Heart left ventricle (tissue), 16 donors: Measurements from ENCODE around the gene LTF. TPM values are rescaled to one million over a fixed set of nuclear protein-coding genes. Genes with fewer than 3 reads are reported as not detected.

Source experiments
- ATAC-seq, 4 donors: fragments of 200-7000 bp; cut with Tn5 transposase; one replicate each; pipeline ENCODE4 v1.9.1; 2020 to 2022; ENCODE audit warnings: moderate library complexity in 4 of 4, mild to moderate bottlenecking in 3 of 4, moderate number of reproducible peaks in 1 of 4
- DNase-seq, 5 donors: peaks; one replicate each; pipeline ENCODE4 v3.0.0-alpha.2; 2020
- H3K27ac ChIP-seq, 12 donors: fragments of 200-600 bp; sonication (generic) in 4 of 12; one replicate each; pipeline versions ENCODE4 v1.5.0 to v1.8.0; 2016 to 2022; ENCODE audit warnings: mild to moderate bottlenecking in 2 of 12
- H3K27me3 ChIP-seq, 9 donors: fragments of 200-600 bp; sonication (generic) in 2 of 9; one replicate each; pipeline versions ENCODE4 v1.5.1 to v1.8.0; 2016 to 2022; ENCODE audit warnings: mild to moderate bottlenecking in 3 of 9
- H3K36me3 ChIP-seq, 9 donors: fragments of 200-600 bp; sonication (generic) in 2 of 9; one replicate each; pipeline versions ENCODE4 v1.5.0 to v1.8.0; 2018 to 2022; ENCODE audit warnings: mild to moderate bottlenecking in 2 of 9
- H3K4me1 ChIP-seq, 12 donors: fragments of 200-600 bp; sonication (generic) in 4 of 12; one replicate each; pipeline versions ENCODE4 v1.5.0 to v1.8.0; 2016 to 2022; ENCODE audit warnings: mild to moderate bottlenecking in 3 of 12
- H3K4me3 ChIP-seq, 12 donors: fragments of 200-600 bp; sonication (generic) in 4 of 12; one replicate each; pipeline versions ENCODE4 v1.5.0 to v1.8.0; 2017 to 2022; ENCODE audit warnings: mild to moderate bottlenecking in 9 of 12, moderate library complexity in 4 of 12
- H3K9me3 ChIP-seq, 12 donors: fragments of 200-600 bp; sonication (generic) in 4 of 12; one replicate each; pipeline versions ENCODE4 v1.5.0 to v1.8.0; 2016 to 2022; ENCODE audit warnings: mild to moderate bottlenecking in 1 of 12
- CTCF ChIP-seq, 12 donors: fragments of 200-600 bp; sonication (generic) in 4 of 12; IDR thresholded peaks; one replicate each; pipeline versions ENCODE4 v1.5.0 to v1.8.0; 2018 to 2022; ENCODE audit warnings: antibody characterized with exemption in 12 of 12, mild to moderate bottlenecking in 5 of 12
- POLR2A ChIP-seq, 2 donors: fragments of 450-650 bp; IDR thresholded peaks; one replicate each; pipeline ENCODE4 v1.6.1; 2017; ENCODE audit warnings: antibody characterized with exemption in 2 of 2, mild to moderate bottlenecking in 2 of 2, moderate library complexity in 2 of 2
- WGBS, 4 donors: extraction: QIAGEN DNeasy Blood & Tissue Kit in 2 of 4; methylation state at CpG; one replicate each; pipeline versions ENCODE4 v1.1.5 to v1.1.7; 2013 to 2018; 5-methylcytosine and 5-hydroxymethylcytosine counted together
- intact Hi-C, 10 donors: fragments of 100-400 bp; cut with DNase I; formaldehyde crosslinking; loops; one replicate each; pipeline versions ENCODE4 v1.11.1 to v1.14.2; 2022
- long read RNA-seq, 3 donors: library from polyadenylated mRNA; unstranded; transcript quantifications; one replicate each; pipeline ENCODE4 v2.0.0, GENCODE V29; 2020 to 2021
- polyA plus RNA-seq, 2 donors: library from polyadenylated mRNA; stranded (reverse); fragments of 200-250 nt; gene quantifications; one replicate each; pipeline ENCODE4 v1.2.3, GENCODE V29; 2013
- total RNA-seq, 9 donors: library from RNA; depleted of rRNA in 2 of 9; stranded (reverse); fragments of >200 nt in 2 of 9; fragmentation: NEBNext Ultra II Directional in 3 of 9; extraction: Animal tissue kit (Norgen Biotek cat#: 25700) in 3 of 9; gene quantifications; one replicate each; pipeline versions ENCODE4 v1.1.0 to v1.2.4, GENCODE V29; 2016 to 2023
- donor health status: ischemic (EF 13 %, LVEDD 7.1; RV severe dilation, severe dysfunction).
- donor health status: healthy with polysubstance abuse.
- donor health status: DM: no; HTN: yes; CAD: no.
- donor health status: DM: no; HTN: no; CAD: no.
- donor health status: ischemic (EF 25% LVEDD 6.9; RV normal size, moderate dysfunction).
- donor health status: ischemic (EF 25% LVEDD 5.7; RV mildly dilated, moderate dysfunction).
- donor health status: healthy.
- donor health status: DM: yes; HTN: yes; CAD: no.
- donor health status: ischemic (EF 35%, LVEDD 5.7; RV mildly dilated, moderate dysfunction).
- donor health status: nonischemic (EF 11% LVEDD 7.7; RV severe dilation, severe dysfunction).
- donor health status: DM: yes; HTN: yes; CAD: no.
- donor health status: PGD.
- donor health status: ischemic (EF 29% LVEDD 5.4; RV normal size, mild dysfunction).
- donor health status: nonischemic (EF 23%, LVEDD 6.1; RV moderate dilation, normal function).

Gene LTF
- total RNA-seq (10 to 100 TPM in 1 of 9 donors, 1 to 10 TPM in 8; 2.5 to 10.6 (median 3.1) TPM), polyA plus RNA-seq (1 to 10 TPM; 1.6 to 3.0 TPM)
- long read RNA-seq, donor 1, partial matches to known transcripts: 0 of 2 reads
- long read RNA-seq, donor 1, other reads (novel, unspliced or antisense): 0 of 2 reads
- long read RNA-seq, donor 2, transcript LTF-203 (17 exons, 2,494 nt): major isoform, 11 of 17 reads
- long read RNA-seq, donor 2, partial matches to known transcripts: 2 of 17 reads
- long read RNA-seq, donor 2, other reads (novel, unspliced or antisense): 4 of 17 reads
- long read RNA-seq, donor 3: 0 reads

- intact Hi-C loops: no loop called here
- TF ChIP-seq CTCF (IDR thresholded peaks at IDR 0.05): no peak
- no peak for TF ChIP-seq POLR2A (IDR thresholded peaks at IDR 0.05)
- Histone ChIP-seq H3K36me3 (no peaks in the 10 kb centered on the region), H3K27ac (peak within 1 kb of the TSS in 9 of 12 donors; percentile 19 to 80 (median 74)), H3K9me3 (peaks cover 0 to 6% (median 0%) of the 10 kb centered on the region in 12 donors), H3K4me1 (peaks cover 0 to 47% (median 23%) of the 10 kb centered on the region in 12 donors), H3K4me3 (peak within 1 kb of the TSS in 7 of 12 donors; percentile 22 to 50 (median 45)), H3K27me3 (peaks cover 0 to 28% (median 0%) of the 10 kb centered on the region in 9 donors)
- no peak for ATAC-seq
- peak in 1 of 5 donors; percentile 20 for DNase-seq
- 31 to 40% (median 36%) methylated on average over 20 to 44 of the region's 44 CpGs for WGBS, 4 donors
Measured at GRCh38 chr3:46464326-46465195, at the start of gene LTF. LTF (minus strand) TSS chr3:46464905; CDS start chr3:46464867, 38 bp downstream.

- peaks cover 0 to 47% (median 0%) of the 10 kb centered on the region in 9 donors for H3K36me3 ChIP-seq
- H3K4me3 ChIP-seq: no peak overlapping the region
- no peak overlapping the region for H3K27ac ChIP-seq
- DNase-seq: no peak
- H3K4me1 ChIP-seq: no peaks in the 10 kb centered on the region
- H3K9me3 ChIP-seq: no peaks in the 10 kb centered on the region
- intact Hi-C loops: no loop called here
- WGBS, 4 donors: 77 to 87% (median 82%) methylated on average over 2 of the region's 2 CpGs
- ATAC-seq: no peak
- no peak for TF ChIP-seq CTCF (IDR thresholded peaks at IDR 0.05)
- TF ChIP-seq POLR2A (IDR thresholded peaks at IDR 0.05): no peak
- H3K27me3 ChIP-seq: peaks cover 0 to 3% (median 0%) of the 10 kb centered on the region in 9 donors
Measured at GRCh38 chr3:46512191-46512749, 47.6 kb upstream of the LTF start.

GRCh38 chr3:46509661-46510187 lies 45.0 kb upstream of the LTF start:
- peaks cover 0 to 3% (median 0%) of the 10 kb centered on the region in 9 donors for H3K27me3 ChIP-seq
- H3K4me1 ChIP-seq: no peaks in the 10 kb centered on the region
- H3K27ac ChIP-seq: no peak overlapping the region
- H3K4me3 ChIP-seq: no peak overlapping the region
- DNase-seq (no peak), ATAC-seq (no peak)
- intact Hi-C loops: no loop called here
- no peak for TF ChIP-seq POLR2A (IDR thresholded peaks at IDR 0.05)
- TF ChIP-seq CTCF (IDR thresholded peaks at IDR 0.05): no peak
- H3K36me3 ChIP-seq: peaks cover 0 to 33% (median 0%) of the 10 kb centered on the region in 9 donors
- 65 to 72% (median 70%) methylated on average over 4 of the region's 4 CpGs for WGBS, 4 donors
- no peaks in the 10 kb centered on the region for H3K9me3 ChIP-seq
